GM12878 (cell line): ENCODE data around the gene SORCS1.

Source experiments
- CTCF ChIP-seq, 3 experiments: IDR thresholded peaks in 2 of 3; conservative IDR thresholded peaks in 1 of 3; 2 replicates each; pipeline ENCODE4 v1.5.1; 2011; ENCODE audit warnings: low read depth in 3 of 3, low read length in 3 of 3, mild to moderate bottlenecking in 3 of 3, control low read depth in 2 of 3, moderate library complexity in 2 of 3, inconsistent platforms in 1 of 3, mixed read lengths in 1 of 3; ENCODE audit not compliant: control insufficient read depth in 2 of 3, insufficient read depth in 1 of 3; ENCODE audit errors: extremely low read depth in 1 of 3
- RAD21 ChIP-seq: IDR thresholded peaks from 2 replicates; pipeline ENCODE4 v1.6.1; 2011; ENCODE audit warnings: mild to moderate bottlenecking, low read depth, low read length, moderate library complexity; ENCODE audit not compliant: insufficient read depth
- USF1 ChIP-seq: IDR thresholded peaks from 2 replicates; pipeline ENCODE4 v1.6.1; 2011; ENCODE audit warnings: borderline replicate concordance, low read depth, mild to moderate bottlenecking, moderate library complexity, mixed read lengths, low read length; ENCODE audit not compliant: insufficient read depth; ENCODE audit errors: extremely low read length
- ZNF274 ChIP-seq: IDR thresholded peaks from one replicate; pipeline ENCODE4 v1.8.0; 2011; ENCODE audit not compliant: insufficient read length, insufficient read depth

DNA sequence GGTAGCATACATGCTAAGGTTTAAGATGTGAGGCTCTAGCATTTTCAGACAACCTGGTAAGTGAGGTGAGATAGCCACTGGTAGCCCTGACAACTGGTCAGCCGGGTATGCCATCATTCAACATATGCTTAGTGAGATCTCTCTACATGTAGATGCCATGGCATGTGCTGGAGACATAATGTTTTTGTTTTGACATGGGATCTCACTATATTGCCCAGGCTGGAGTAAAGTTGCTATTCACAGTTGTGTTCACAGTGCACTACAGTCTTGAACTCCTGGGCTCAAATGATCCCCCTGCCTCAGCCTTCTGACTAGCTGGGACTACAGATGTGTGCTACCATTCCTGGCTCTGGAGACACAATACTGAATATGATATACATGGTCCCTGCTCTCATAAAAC is 437.3 kb downstream of the SORCS1 start:
- TF ChIP-seq ZNF274 (no peak), RAD21 (no peak), USF1 (no peak), CTCF (IDR thresholded peaks at IDR 0.05 in 2 of 3, conservative IDR thresholded peaks at IDR 0.05 in 1 of 3; ENCODE audit: control insufficient read depth in 2 of 3, extremely low read depth in 1 of 3, insufficient read depth in 1 of 3, low read depth in 3 of 3, low read length in 3 of 3) (no peak)
